GM12872 (cell line): ENCODE measurements around the gene CEP72.

Experiments used
- CTCF ChIP-seq: IDR thresholded peaks from 3 replicates; pipeline ENCODE4 v1.5.1; 2011; ENCODE audit warnings: low read depth, mild to moderate bottlenecking, low read length, moderate library complexity; ENCODE audit not compliant: insufficient read depth

CEP72 gene

GRCh38 chr5:664994-665360, 52.8 kb downstream of the CEP72 start:
- no peak for TF ChIP-seq CTCF

GRCh38 chr5:665541-665955, 53.4 kb downstream of the CEP72 start:
- TF ChIP-seq CTCF = no peak

GRCh38 chr5:665956-666711, 54.0 kb downstream of the CEP72 start:
- TF ChIP-seq CTCF = no peak

GRCh38 chr5:666816-667498, 54.8 kb downstream of the CEP72 start:
- TF ChIP-seq CTCF = no peak

GRCh38 chr5:668283-668995, 56.3 kb downstream of the CEP72 start:
- no peak for TF ChIP-seq CTCF

GRCh38 chr5:669111-669841, 57.1 kb downstream of the CEP72 start:
- TF ChIP-seq CTCF = peak; percentile 81

- no peak for TF ChIP-seq CTCF
Observed at GRCh38 chr5:669842-670395, 57.8 kb downstream of the CEP72 start.
